HG03060 (cell line): ENCODE results near the gene SPO11.

Experiments used
- ATAC-seq: cut with Tn5 transposase; IDR thresholded peaks from one replicate; pipeline ENCODE4 v1.9.1; 2021; ENCODE audit warnings: low read depth, moderate number of reproducible peaks; ENCODE audit not compliant: unreplicated experiment

The SPO11 gene

GRCh38 chr20:57388953-57389694, 59.5 kb downstream of the SPO11 start:
- no peak for ATAC-seq

- ATAC-seq = no peak
Observed at GRCh38 chr20:57389695-57390603, 60.3 kb downstream of the SPO11 start.

GRCh38 chr20:57390604-57391438, 61.2 kb downstream of the SPO11 start, which contains the start of gene RBM38:
RBM38 (plus strand) TSS chr20:57391396; CDS start chr20:57391582, 186 bp downstream.
- no peak for ATAC-seq

DNA sequence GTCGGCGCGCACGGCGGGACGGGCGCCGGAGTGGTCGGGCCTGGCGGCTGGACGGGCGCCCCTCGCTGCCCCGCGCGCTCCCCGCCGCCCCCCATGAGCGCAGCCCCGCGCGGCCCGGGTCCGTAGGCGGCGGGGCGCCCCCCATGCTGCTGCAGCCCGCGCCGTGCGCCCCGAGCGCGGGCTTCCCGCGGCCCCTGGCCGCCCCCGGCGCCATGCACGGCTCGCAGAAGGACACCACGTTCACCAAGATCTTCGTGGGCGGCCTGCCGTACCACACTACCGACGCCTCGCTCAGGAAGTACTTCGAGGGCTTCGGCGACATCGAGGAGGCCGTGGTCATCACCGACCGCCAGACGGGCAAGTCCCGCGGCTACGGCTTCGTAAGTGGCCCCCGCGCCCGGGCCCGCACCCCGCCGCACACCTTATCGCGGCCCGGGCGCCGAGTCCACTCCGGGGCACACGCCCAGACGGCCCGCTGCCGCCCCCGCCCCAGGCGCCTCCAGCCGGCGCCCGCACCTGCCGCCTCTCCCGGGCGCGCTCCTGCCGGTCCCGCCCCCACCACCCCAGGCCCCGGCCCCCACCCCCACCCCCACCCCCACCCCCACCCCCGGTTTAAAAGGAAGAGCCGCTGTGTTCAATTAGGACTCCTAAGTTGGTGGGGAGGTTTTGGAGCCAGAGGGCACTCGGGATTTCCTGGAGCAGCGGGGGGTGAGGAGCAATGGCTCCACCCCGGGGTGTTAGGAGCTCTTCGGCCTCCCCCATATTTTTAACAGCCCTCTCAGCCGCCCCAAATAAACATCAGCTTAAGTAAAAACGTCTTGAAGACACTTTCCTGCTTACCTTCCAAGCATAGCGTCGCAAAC, 62.1 kb downstream of the SPO11 start:
- ATAC-seq = no peak

- ATAC-seq = no peak
Observed at GRCh38 chr20:57392512-57393271, 63.1 kb downstream of the SPO11 start.
